K562 (cell line): ENCODE data around the gene A1BG. TPM values are rescaled to one million over a fixed set of nuclear protein-coding genes. Genes with fewer than 3 reads are reported as not detected.

Experiments used
- ARID2 ChIP-seq: fragments of 450-650 bp; IDR thresholded peaks from 2 replicates; pipeline ENCODE4 v1.6.1; 2017; ENCODE audit warnings: antibody characterized with exemption, mild to moderate bottlenecking
- CHD7 ChIP-seq: fragments of 200-600 bp; sonication (generic); IDR thresholded peaks from one replicate; pipeline ENCODE4 v1.6.1; 2012; ENCODE audit warnings: mild to moderate bottlenecking, low read depth, low read length, inconsistent platforms
- GABPA ChIP-seq: fragments of 200-800 bp; sonication (Bioruptor generic); conservative IDR thresholded peaks from 2 replicates; pipeline ENCODE4 v1.6.1; 2016; ENCODE audit warnings: low read depth, missing genetic modification characterization, missing compliant biosample characterization
- NR4A1 ChIP-seq, 2 experiments: fragments of 250-450 bp in 1 of 2; fragments of 450-650 bp in 1 of 2; sonication (Bioruptor Pico) in 1 of 2; IDR thresholded peaks; 2 replicates each; pipeline versions ENCODE4 v1.4.0 to v1.6.1; 2016 to 2020; ENCODE audit warnings: mild to moderate bottlenecking in 2 of 2, missing compliant biosample characterization in 1 of 2, missing genetic modification characterization in 1 of 2, moderate library complexity in 1 of 2
- POLR2AphosphoS2 ChIP-seq: IDR thresholded peaks from 2 replicates; pipeline ENCODE4 v1.6.1; 2012; ENCODE audit warnings: low read length, improper control_type of control experiment
- ZBTB12 ChIP-seq: fragments of 250-450 bp; sonication (Bioruptor Pico); IDR thresholded peaks from 2 replicates; pipeline ENCODE4 v1.4.0; 2020
- ZBTB49 ChIP-seq: sonication (generic); formaldehyde crosslinking; IDR thresholded peaks from 2 replicates; pipeline ENCODE4 v1.8.0; 2022; ENCODE audit warnings: missing genetic modification reagents, mild to moderate bottlenecking, borderline replicate concordance
- ZNF398 ChIP-seq: fragments of 250-450 bp; sonication (Bioruptor Pico); IDR thresholded peaks from 2 replicates; pipeline ENCODE4 v1.8.0; 2021; ENCODE audit warnings: moderate library complexity, mild to moderate bottlenecking, inconsistent platforms
- polyA plus RNA-seq, 8 experiments: library from polyadenylated mRNA; depleted of rRNA in 4 of 8; stranded (reverse) in 5 of 8; unstranded in 3 of 8; fragments of >200 nt; fragmentation: Nextera tagmentation in 2 of 8; fragmentation: Illumina TruSeq in 1 of 8; extraction: Ambion mirVana in 2 of 8; extraction: Trizol in 1 of 8; gene quantifications; 2 replicates each; pipeline versions ENCODE4 v1.2.1 to v1.2.3, GENCODE V29; 2011 to 2014; ENCODE audit warnings: inconsistent platforms in 1 of 8, missing spikeins in 1 of 8
- total RNA-seq, 7 experiments: library from RNA; depleted of rRNA in 6 of 7; stranded (reverse); fragments of >200 nt in 6 of 7; fragmentation: Illumina TruSeq in 2 of 7; extraction: Trizol in 2 of 7; gene quantifications; 2 replicates each; pipeline versions ENCODE4 v1.2.1 to v1.2.3, GENCODE V29; 2011 to 2021; ENCODE audit warnings: low replicate concordance in 1 of 7

A1BG gene
- total and polyA plus RNA-seq, 9 of the 15 experiments (the other 6 are each of a cell fraction or from before 2014, with no cell fraction given) = 0.10 to 19.8 (median 2.6) TPM

- peak; percentile 32 for TF ChIP-seq CHD7
- TF ChIP-seq ZBTB12 (CRISPR knock-in tag) = peak; percentile 70
- TF ChIP-seq POLR2AphosphoS2 = peak; percentile 77; the same call in 1 of the 2 replicates
- peak; percentile 98 for TF ChIP-seq GABPA (tag)
- TF ChIP-seq ARID2 = 0 out of 2 replicates have a peak, but pooled peaks have one; percentile 42
- TF ChIP-seq NR4A1 (CRISPR knock-in tag; IDR thresholded peaks at IDR 0.05) = no peak
- peak; percentile 61; the same call in 1 of the 2 replicates for TF ChIP-seq NR4A1 (tag; IDR thresholded peaks at IDR 0.05)
- TF ChIP-seq ZNF398 (CRISPR knock-in tag) = no peak
- no peak for TF ChIP-seq ZBTB49 (CRISPR knock-in tag)
These were observed 33.5 kb upstream of the A1BG start, which contains the start of gene RPS5 (continued) for GRCh38 chr19:58386576-58387337.
